SIG-M5 treated with dmso at 0.1 percent for 504 hours (cell line): Measurements from ENCODE around the gene P4HB.

ENCODE experiments used
- DNase-seq: peaks from one replicate; lab custom pipeline; 2025; ENCODE audit not compliant: unreplicated experiment; lab: John Stamatoyannopoulos, UW

The P4HB gene

GRCh38 chr17:81898029-81898866 lies 37.9 kb upstream of the P4HB start:
- no peak for DNase-seq

- no peak for DNase-seq
These were observed 35.1 kb upstream of the P4HB start for GRCh38 chr17:81895400-81895799.

- no peak for DNase-seq
These were observed 30.9 kb upstream of the P4HB start for GRCh38 chr17:81891303-81891552.

GRCh38 chr17:81890447-81891302 lies 30.3 kb upstream of the P4HB start:
- DNase-seq: no peak

- no peak for DNase-seq
These were observed 29.3 kb upstream of the P4HB start for GRCh38 chr17:81889602-81890001.

GRCh38 chr17:81888988-81889595 lies 28.8 kb upstream of the P4HB start:
- DNase-seq: no peak

GRCh38 chr17:81888105-81888987 lies 28.0 kb upstream of the P4HB start:
- DNase-seq: no peak

GRCh38 chr17:81885869-81886548 lies 25.7 kb upstream of the P4HB start:
- peak; percentile 51 for DNase-seq

- DNase-seq: no peak
These were observed 25.1 kb upstream of the P4HB start for GRCh38 chr17:81885454-81885853.

GRCh38 chr17:81884968-81885367 lies 24.6 kb upstream of the P4HB start:
- no peak for DNase-seq

- DNase-seq: no peak
These were observed 24.2 kb upstream of the P4HB start for GRCh38 chr17:81884520-81884919.

- DNase-seq: no peak
These were observed 18.8 kb upstream of the P4HB start for GRCh38 chr17:81879121-81879520.

- DNase-seq: no peak
These were observed 18.0 kb upstream of the P4HB start for GRCh38 chr17:81878294-81878693.

GRCh38 chr17:81877569-81877968 lies 17.2 kb upstream of the P4HB start:
- no peak for DNase-seq

- DNase-seq: peak; percentile 88
These were observed 11.3 kb upstream of the P4HB start for GRCh38 chr17:81871387-81872230.

GRCh38 chr17:81870981-81871386 lies 10.6 kb upstream of the P4HB start, which contains the start of gene ARHGDIA:
Gene ARHGDIA (minus strand): TSS chr17:81871337. CDS start chr17:81869930, 1,407 bp downstream.
- DNase-seq: no peak

- peak; percentile 51 for DNase-seq
These were observed 10.0 kb upstream of the P4HB start for GRCh38 chr17:81870131-81870980.
